Measurements from ENCODE around the gene TMEM252.

DNA sequence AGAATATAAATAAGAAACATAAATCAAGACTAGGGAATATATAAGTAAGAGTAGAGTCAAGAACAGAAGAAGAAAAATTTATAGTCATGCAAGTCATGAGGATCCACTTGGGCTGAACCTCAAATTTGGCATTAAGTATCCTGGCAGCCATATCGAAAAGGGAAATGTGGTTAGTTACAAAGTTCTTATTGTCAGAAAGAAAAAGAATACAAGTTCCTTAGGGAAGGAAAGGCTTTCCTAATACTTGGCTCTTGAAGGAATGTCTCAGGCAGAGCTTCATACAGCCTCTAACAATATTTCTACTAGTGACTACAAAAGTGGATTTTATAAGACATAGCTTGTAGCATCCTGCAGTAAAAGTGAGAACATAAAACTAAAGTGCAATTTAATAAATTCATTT lies 45.4 kb downstream of the TMEM252 start:
- TF ChIP-seq, protein P1, sequence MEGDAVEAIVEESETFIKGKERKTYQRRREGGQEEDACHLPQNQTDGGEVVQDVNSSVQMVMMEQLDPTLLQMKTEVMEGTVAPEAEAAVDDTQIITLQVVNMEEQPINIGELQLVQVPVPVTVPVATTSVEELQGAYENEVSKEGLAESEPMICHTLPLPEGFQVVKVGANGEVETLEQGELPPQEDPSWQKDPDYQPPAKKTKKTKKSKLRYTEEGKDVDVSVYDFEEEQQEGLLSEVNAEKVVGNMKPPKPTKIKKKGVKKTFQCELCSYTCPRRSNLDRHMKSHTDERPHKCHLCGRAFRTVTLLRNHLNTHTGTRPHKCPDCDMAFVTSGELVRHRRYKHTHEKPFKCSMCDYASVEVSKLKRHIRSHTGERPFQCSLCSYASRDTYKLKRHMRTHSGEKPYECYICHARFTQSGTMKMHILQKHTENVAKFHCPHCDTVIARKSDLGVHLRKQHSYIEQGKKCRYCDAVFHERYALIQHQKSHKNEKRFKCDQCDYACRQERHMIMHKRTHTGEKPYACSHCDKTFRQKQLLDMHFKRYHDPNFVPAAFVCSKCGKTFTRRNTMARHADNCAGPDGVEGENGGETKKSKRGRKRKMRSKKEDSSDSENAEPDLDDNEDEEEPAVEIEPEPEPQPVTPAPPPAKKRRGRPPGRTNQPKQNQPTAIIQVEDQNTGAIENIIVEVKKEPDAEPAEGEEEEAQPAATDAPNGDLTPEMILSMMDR (IDR thresholded peaks at IDR 0.05; ENCODE audit: low read length) = no peak
- TF ChIP-seq EZH2 (optimal IDR thresholded peaks at IDR 0.05; ENCODE audit: low read depth, low read length) = no peak
